GM12878 (cell line): Measurements from ENCODE around the gene BORCS6. TPM values are rescaled to one million over a fixed set of nuclear protein-coding genes. Genes with fewer than 3 reads are reported as not detected.
A peak's percentile ranks its signal among the peaks of the same experiment; 100 is the strongest.

ENCODE experiments used
- BMI1 ChIP-seq: fragments of 450-650 bp; IDR thresholded peaks from 2 replicates; pipeline ENCODE4 v1.6.1; 2016; ENCODE audit warnings: mild to moderate bottlenecking, moderate library complexity, borderline replicate concordance
- CREB1 ChIP-seq: IDR thresholded peaks from 2 replicates; pipeline ENCODE4 v1.6.1; 2012; ENCODE audit warnings: low read depth, mild to moderate bottlenecking, inconsistent platforms
- CREM ChIP-seq: IDR thresholded peaks from 2 replicates; pipeline ENCODE4 v1.6.1; 2014; ENCODE audit warnings: antibody characterized with exemption, low read depth
- EGR1 ChIP-seq, 2 experiments: IDR thresholded peaks; 1 replicate in 1 of 2; 2 replicates in 1 of 2; pipeline ENCODE4 v1.6.1; 2011 to 2012; ENCODE audit warnings: low read depth in 2 of 2, low read length in 2 of 2, borderline replicate concordance in 1 of 2, mild to moderate bottlenecking in 1 of 2, moderate library complexity in 1 of 2
- GABPA ChIP-seq: IDR thresholded peaks from 2 replicates; pipeline ENCODE4 v1.6.1; 2014; ENCODE audit warnings: antibody characterized with exemption, low read depth, mild to moderate bottlenecking, inconsistent platforms
- IKZF2 ChIP-seq, 2 experiments: fragments of 450-650 bp; IDR thresholded peaks; 2 replicates each; pipeline ENCODE4 v1.6.1; 2017; ENCODE audit warnings: mild to moderate bottlenecking in 2 of 2, moderate library complexity in 2 of 2
- NR2F1 ChIP-seq: fragments of 450-650 bp; conservative IDR thresholded peaks from 2 replicates; pipeline ENCODE4 v1.6.1; 2017; ENCODE audit warnings: mild to moderate bottlenecking
- POLR2AphosphoS5 ChIP-seq: IDR thresholded peaks from 2 replicates; pipeline ENCODE4 v1.6.1; 2011; ENCODE audit warnings: mild to moderate bottlenecking, low read length, inconsistent platforms
- RFX5 ChIP-seq: IDR thresholded peaks from 2 replicates; pipeline ENCODE4 v1.6.1; 2011; ENCODE audit warnings: low read depth, low read length, improper control_type of control experiment
- SREBF2 ChIP-seq: IDR thresholded peaks from 2 replicates; pipeline ENCODE4 v1.6.1; 2012; ENCODE audit warnings: mild to moderate bottlenecking, low read length
- SRF ChIP-seq, 2 experiments: IDR thresholded peaks; 2 replicates each; pipeline ENCODE4 v1.6.1; 2011; ENCODE audit warnings: low read depth in 2 of 2, low read length in 2 of 2, mild to moderate bottlenecking in 1 of 2, moderate library complexity in 1 of 2
- TARDBP ChIP-seq: IDR thresholded peaks from 2 replicates; pipeline ENCODE4 v1.6.1; 2016; ENCODE audit warnings: borderline replicate concordance
- TCF3 ChIP-seq: IDR thresholded peaks from 2 replicates; pipeline ENCODE4 v1.6.1; 2012; ENCODE audit warnings: low read depth, mild to moderate bottlenecking, low read length, borderline replicate concordance; ENCODE audit not compliant: insufficient read depth
- ZNF24 ChIP-seq: fragments of 450-650 bp; IDR thresholded peaks from 2 replicates; pipeline ENCODE4 v1.6.1; 2017; ENCODE audit warnings: antibody characterized with exemption, mild to moderate bottlenecking
- ZNF384 ChIP-seq: IDR thresholded peaks from 2 replicates; pipeline ENCODE4 v1.6.1; 2012; ENCODE audit warnings: low read depth, mild to moderate bottlenecking, low read length, improper control_type of control experiment, borderline replicate concordance
- ZSCAN29 ChIP-seq: fragments of 450-650 bp; IDR thresholded peaks from 2 replicates; pipeline ENCODE4 v1.6.1; 2017; ENCODE audit warnings: mild to moderate bottlenecking, moderate library complexity
- polyA plus RNA-seq, 11 experiments: library from polyadenylated mRNA; depleted of rRNA in 4 of 11; unstranded in 6 of 11; stranded (reverse) in 5 of 11; fragments of >200 nt; fragmentation: Nextera tagmentation in 4 of 11; fragmentation: Illumina TruSeq in 1 of 11; extraction: Ambion mirVana in 4 of 11; extraction: Trizol in 1 of 11; gene quantifications; 1 replicate in 1 of 11; 2 replicates in 10 of 11; pipeline versions ENCODE4 v1.2.1 to v1.2.3, GENCODE V29; 2011 to 2016; ENCODE audit warnings: inconsistent platforms in 2 of 11, missing spikeins in 2 of 11, low read depth in 1 of 11
- total RNA-seq, 4 experiments: library from RNA; depleted of rRNA in 3 of 4; stranded (reverse); fragments of >200 nt in 3 of 4; fragmentation: Illumina TruSeq in 1 of 4; extraction: Trizol in 1 of 4; gene quantifications; 2 replicates each; pipeline versions ENCODE4 v1.2.1 to v1.2.3, GENCODE V29; 2013 to 2021
- TF ChIP-seq, protein P1 (sequence below): fragments of 450-650 bp; IDR thresholded peaks from 2 replicates; pipeline ENCODE4 v1.6.1; 2017; ENCODE audit warnings: mild to moderate bottlenecking
- TF ChIP-seq, protein P2 (sequence below): IDR thresholded peaks from 2 replicates; pipeline ENCODE4 v1.6.1; 2012; ENCODE audit warnings: low read depth, low read length, improper control_type of control experiment
- TF ChIP-seq, protein P3 (sequence below): fragments of 450-650 bp; IDR thresholded peaks from 2 replicates; pipeline ENCODE4 v1.6.1; 2017; ENCODE audit warnings: mild to moderate bottlenecking, moderate library complexity
- TF ChIP-seq, protein P4 (sequence below): fragments of 450-650 bp; IDR thresholded peaks from 2 replicates; pipeline ENCODE4 v1.6.1; 2016; ENCODE audit warnings: mild to moderate bottlenecking

BORCS6 gene
- total and polyA plus RNA-seq, 10 of the 15 experiments (the other 5 are each of a cell fraction or from before 2014, with no cell fraction given) = 0.37 to 14.1 (median 6.7) TPM

DNA sequence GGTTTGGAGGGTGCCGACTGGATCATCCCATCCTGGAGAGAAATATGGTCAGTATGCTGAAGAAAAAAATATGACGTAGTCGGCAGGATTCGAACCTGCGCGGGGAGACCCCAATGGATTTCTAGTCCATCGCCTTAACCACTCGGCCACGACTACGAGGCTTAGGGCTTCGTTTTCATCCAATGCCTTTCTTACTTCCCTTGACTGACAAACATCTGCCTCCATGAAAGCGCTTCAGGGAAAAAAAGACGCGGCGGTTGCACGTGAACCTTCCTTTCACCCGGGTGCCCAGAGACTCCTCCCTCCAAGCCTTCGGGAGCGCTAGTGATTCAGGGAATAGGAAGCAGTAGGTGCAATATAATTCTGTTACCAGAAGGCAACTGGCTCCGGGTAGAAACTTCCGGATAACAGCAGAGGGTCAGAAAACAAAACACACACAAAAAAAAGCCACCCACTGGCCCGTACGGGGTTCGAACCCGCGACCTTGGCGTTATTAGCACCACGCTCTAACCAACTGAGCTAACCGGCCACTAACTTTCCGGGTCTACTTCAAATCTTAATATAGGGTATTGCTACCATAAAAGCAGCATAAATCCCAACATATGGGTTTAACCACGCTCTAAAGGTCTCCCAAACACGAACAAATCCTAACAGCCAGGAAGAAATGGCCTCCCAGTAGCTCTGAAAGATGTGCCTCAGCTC, 36.7 kb upstream of the BORCS6 start (continued):
- TF ChIP-seq, protein P1, sequence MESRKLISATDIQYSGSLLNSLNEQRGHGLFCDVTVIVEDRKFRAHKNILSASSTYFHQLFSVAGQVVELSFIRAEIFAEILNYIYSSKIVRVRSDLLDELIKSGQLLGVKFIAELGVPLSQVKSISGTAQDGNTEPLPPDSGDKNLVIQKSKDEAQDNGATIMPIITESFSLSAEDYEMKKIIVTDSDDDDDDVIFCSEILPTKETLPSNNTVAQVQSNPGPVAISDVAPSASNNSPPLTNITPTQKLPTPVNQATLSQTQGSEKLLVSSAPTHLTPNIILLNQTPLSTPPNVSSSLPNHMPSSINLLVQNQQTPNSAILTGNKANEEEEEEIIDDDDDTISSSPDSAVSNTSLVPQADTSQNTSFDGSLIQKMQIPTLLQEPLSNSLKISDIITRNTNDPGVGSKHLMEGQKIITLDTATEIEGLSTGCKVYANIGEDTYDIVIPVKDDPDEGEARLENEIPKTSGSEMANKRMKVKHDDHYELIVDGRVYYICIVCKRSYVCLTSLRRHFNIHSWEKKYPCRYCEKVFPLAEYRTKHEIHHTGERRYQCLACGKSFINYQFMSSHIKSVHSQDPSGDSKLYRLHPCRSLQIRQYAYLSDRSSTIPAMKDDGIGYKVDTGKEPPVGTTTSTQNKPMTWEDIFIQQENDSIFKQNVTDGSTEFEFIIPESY = no peak
- peak; percentile 22; the same call in 1 of the 2 replicates for TF ChIP-seq CREB1
- peak; percentile 59; the same call in 1 of the 2 replicates for TF ChIP-seq NR2F1
- TF ChIP-seq TCF3 = no peak
- peak; percentile 65 to 78 for TF ChIP-seq IKZF2 (IDR thresholded peaks at IDR 0.05)
- TF ChIP-seq, protein P2, sequence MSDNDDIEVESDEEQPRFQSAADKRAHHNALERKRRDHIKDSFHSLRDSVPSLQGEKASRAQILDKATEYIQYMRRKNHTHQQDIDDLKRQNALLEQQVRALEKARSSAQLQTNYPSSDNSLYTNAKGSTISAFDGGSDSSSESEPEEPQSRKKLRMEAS = peak; percentile 57; the same call in 1 of the 2 replicates
- TF ChIP-seq SRF (IDR thresholded peaks at IDR 0.05; ENCODE audit: low read depth in 2 of 2, low read length in 2 of 2) = no peak
- no peak for TF ChIP-seq RFX5
- TF ChIP-seq POLR2AphosphoS5 = peak; percentile 86
- TF ChIP-seq GABPA = peak; percentile 69; the same call in 1 of the 2 replicates
- peak; percentile 94 for TF ChIP-seq ZSCAN29
- TF ChIP-seq, protein P3, sequence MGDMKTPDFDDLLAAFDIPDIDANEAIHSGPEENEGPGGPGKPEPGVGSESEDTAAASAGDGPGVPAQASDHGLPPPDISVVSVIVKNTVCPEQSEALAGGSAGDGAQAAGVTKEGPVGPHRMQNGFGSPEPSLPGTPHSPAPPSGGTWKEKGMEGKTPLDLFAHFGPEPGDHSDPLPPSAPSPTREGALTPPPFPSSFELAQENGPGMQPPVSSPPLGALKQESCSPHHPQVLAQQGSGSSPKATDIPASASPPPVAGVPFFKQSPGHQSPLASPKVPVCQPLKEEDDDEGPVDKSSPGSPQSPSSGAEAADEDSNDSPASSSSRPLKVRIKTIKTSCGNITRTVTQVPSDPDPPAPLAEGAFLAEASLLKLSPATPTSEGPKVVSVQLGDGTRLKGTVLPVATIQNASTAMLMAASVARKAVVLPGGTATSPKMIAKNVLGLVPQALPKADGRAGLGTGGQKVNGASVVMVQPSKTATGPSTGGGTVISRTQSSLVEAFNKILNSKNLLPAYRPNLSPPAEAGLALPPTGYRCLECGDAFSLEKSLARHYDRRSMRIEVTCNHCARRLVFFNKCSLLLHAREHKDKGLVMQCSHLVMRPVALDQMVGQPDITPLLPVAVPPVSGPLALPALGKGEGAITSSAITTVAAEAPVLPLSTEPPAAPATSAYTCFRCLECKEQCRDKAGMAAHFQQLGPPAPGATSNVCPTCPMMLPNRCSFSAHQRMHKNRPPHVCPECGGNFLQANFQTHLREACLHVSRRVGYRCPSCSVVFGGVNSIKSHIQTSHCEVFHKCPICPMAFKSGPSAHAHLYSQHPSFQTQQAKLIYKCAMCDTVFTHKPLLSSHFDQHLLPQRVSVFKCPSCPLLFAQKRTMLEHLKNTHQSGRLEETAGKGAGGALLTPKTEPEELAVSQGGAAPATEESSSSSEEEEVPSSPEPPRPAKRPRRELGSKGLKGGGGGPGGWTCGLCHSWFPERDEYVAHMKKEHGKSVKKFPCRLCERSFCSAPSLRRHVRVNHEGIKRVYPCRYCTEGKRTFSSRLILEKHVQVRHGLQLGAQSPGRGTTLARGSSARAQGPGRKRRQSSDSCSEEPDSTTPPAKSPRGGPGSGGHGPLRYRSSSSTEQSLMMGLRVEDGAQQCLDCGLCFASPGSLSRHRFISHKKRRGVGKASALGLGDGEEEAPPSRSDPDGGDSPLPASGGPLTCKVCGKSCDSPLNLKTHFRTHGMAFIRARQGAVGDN = peak; percentile 53
- TF ChIP-seq SREBF2 = peak; percentile 88
- TF ChIP-seq EGR1 (IDR thresholded peaks at IDR 0.05; ENCODE audit: borderline replicate concordance in 1 of 2, low read depth in 2 of 2, low read length in 2 of 2) = no peak
- TF ChIP-seq TARDBP = peak; percentile 91; the same call in 1 of the 2 replicates
- TF ChIP-seq, protein P4, sequence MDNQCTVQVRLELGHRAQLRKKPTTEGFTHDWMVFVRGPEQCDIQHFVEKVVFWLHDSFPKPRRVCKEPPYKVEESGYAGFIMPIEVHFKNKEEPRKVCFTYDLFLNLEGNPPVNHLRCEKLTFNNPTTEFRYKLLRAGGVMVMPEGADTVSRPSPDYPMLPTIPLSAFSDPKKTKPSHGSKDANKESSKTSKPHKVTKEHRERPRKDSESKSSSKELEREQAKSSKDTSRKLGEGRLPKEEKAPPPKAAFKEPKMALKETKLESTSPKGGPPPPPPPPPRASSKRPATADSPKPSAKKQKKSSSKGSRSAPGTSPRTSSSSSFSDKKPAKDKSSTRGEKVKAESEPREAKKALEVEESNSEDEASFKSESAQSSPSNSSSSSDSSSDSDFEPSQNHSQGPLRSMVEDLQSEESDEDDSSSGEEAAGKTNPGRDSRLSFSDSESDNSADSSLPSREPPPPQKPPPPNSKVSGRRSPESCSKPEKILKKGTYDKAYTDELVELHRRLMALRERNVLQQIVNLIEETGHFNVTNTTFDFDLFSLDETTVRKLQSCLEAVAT = peak; percentile 32; the same call in 1 of the 2 replicates
- peak; percentile 33; the same call in 1 of the 2 replicates for TF ChIP-seq ZNF384
- TF ChIP-seq BMI1 = peak; percentile 64; the same call in 1 of the 2 replicates
- 0 out of 2 replicates have a peak, but pooled peaks have one; percentile 6 for TF ChIP-seq CREM
- TF ChIP-seq ZNF24 = peak; percentile 98
